Chondrocyte (in vitro differentiated cells): ENCODE data around the gene CMTM2. TPM values are rescaled to one million over a fixed set of nuclear protein-coding genes. Genes with fewer than 3 reads are reported as not detected.
A peak's percentile ranks its signal among the peaks of the same experiment; 100 is the strongest.

Experiments
- DNase-seq: peaks from one replicate; pipeline ENCODE4 v3.0.0; 2021; ENCODE audit warnings: mixed read lengths, low spot score
- H3K27ac Mint-ChIP-seq: one replicate; pipeline ENCODE4 v1.8.0; 2021; ENCODE audit warnings: mild to moderate bottlenecking, moderate library complexity, mixed read lengths; ENCODE audit not compliant: unreplicated experiment
- H3K27me3 Mint-ChIP-seq: 2 replicates; pipeline ENCODE4 v1.8.0; 2021; ENCODE audit warnings: low read depth, mixed read lengths
- H3K36me3 Mint-ChIP-seq: 2 replicates; pipeline ENCODE4 v1.8.0; 2021; ENCODE audit warnings: low read depth, mixed read lengths
- H3K4me1 Mint-ChIP-seq: 2 replicates; pipeline ENCODE4 v1.8.0; 2021; ENCODE audit warnings: low read depth, mild to moderate bottlenecking, mixed read lengths
- H3K4me3 Mint-ChIP-seq: one replicate; pipeline ENCODE4 v1.8.0; 2021; ENCODE audit warnings: mild to moderate bottlenecking, moderate library complexity, mixed read lengths; ENCODE audit not compliant: unreplicated experiment
- H3K9me3 Mint-ChIP-seq: 2 replicates; pipeline ENCODE4 v1.8.0; 2021; ENCODE audit warnings: low read depth, mixed read lengths
- CTCF ChIP-seq: fragments of 200-600 bp; sonication (generic); IDR thresholded peaks from 2 replicates; pipeline ENCODE4 v1.5.0; 2021; ENCODE audit warnings: antibody characterized with exemption, mild to moderate bottlenecking, moderate library complexity
- total RNA-seq: library from RNA; stranded (reverse); gene quantifications from 3 replicates; pipeline ENCODE4 v1.2.1, GENCODE V29; 2021

The CMTM2 gene
- total RNA-seq, 1 donor from 2014 or later = not detected

- H3K4me3 Mint-ChIP-seq = no peak overlapping the region
- no peak for TF ChIP-seq CTCF
- H3K27me3 Mint-ChIP-seq = no peaks in the 10 kb centered on the region
- peaks cover 68% of the 10 kb centered on the region for H3K4me1 Mint-ChIP-seq
- peak overlapping the region; percentile 85 for H3K27ac Mint-ChIP-seq
- peaks cover 6% of the 10 kb centered on the region for H3K36me3 Mint-ChIP-seq
- no peak for DNase-seq
- H3K9me3 Mint-ChIP-seq = no peaks in the 10 kb centered on the region
These were observed 9.3 kb upstream of the CMTM2 start for GRCh38 chr16:66569827-66570405.

GRCh38 chr16:66572356-66572755, 6.9 kb upstream of the CMTM2 start:
- H3K27me3 Mint-ChIP-seq = no peaks in the 10 kb centered on the region
- H3K36me3 Mint-ChIP-seq = peaks cover 1% of the 10 kb centered on the region
- no peak overlapping the region for H3K27ac Mint-ChIP-seq
- H3K9me3 Mint-ChIP-seq = no peaks in the 10 kb centered on the region
- H3K4me1 Mint-ChIP-seq = peaks cover 70% of the 10 kb centered on the region
- TF ChIP-seq CTCF = no peak
- no peak overlapping the region for H3K4me3 Mint-ChIP-seq
- no peak for DNase-seq

GRCh38 chr16:66574081-66574480, 5.2 kb upstream of the CMTM2 start:
- Mint-ChIP-seq H3K4me1 (peaks cover 62% of the 10 kb centered on the region), H3K9me3 (no peaks in the 10 kb centered on the region), H3K36me3 (no peaks in the 10 kb centered on the region), H3K27ac (peak overlapping the region; percentile 29), H3K4me3 (no peak overlapping the region), H3K27me3 (no peaks in the 10 kb centered on the region)
- no peak for TF ChIP-seq CTCF
- DNase-seq = no peak

GRCh38 chr16:66574531-66574930, 4.7 kb upstream of the CMTM2 start:
- Mint-ChIP-seq H3K36me3 (no peaks in the 10 kb centered on the region), H3K9me3 (no peaks in the 10 kb centered on the region), H3K27ac (no peak overlapping the region), H3K4me3 (no peak overlapping the region), H3K4me1 (peaks cover 59% of the 10 kb centered on the region), H3K27me3 (no peaks in the 10 kb centered on the region)
- DNase-seq = no peak
- no peak for TF ChIP-seq CTCF

GRCh38 chr16:66575060-66575459, 4.2 kb upstream of the CMTM2 start:
- no peak overlapping the region for H3K4me3 Mint-ChIP-seq

More at GRCh38 chr16:66575060-66575459, 4.2 kb upstream of the CMTM2 start:
- TF ChIP-seq CTCF = no peak
- no peaks in the 10 kb centered on the region for H3K27me3 Mint-ChIP-seq
- DNase-seq = no peak
- H3K27ac Mint-ChIP-seq = no peak overlapping the region
- H3K9me3 Mint-ChIP-seq = no peaks in the 10 kb centered on the region
- H3K4me1 Mint-ChIP-seq = peaks cover 59% of the 10 kb centered on the region
- H3K36me3 Mint-ChIP-seq = no peaks in the 10 kb centered on the region
